Measurements from ENCODE around the gene KLK8. TPM values are rescaled to one million over a fixed set of nuclear protein-coding genes. Genes with fewer than 3 reads are reported as not detected.
A peak's percentile ranks its signal among the peaks of the same experiment; 100 is the strongest.

Gene KLK8, protein sequence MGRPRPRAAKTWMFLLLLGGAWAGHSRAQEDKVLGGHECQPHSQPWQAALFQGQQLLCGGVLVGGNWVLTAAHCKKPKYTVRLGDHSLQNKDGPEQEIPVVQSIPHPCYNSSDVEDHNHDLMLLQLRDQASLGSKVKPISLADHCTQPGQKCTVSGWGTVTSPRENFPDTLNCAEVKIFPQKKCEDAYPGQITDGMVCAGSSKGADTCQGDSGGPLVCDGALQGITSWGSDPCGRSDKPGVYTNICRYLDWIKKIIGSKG
- not detected for polyA plus RNA-seq (2012; ENCODE audit: insufficient read depth, insufficient read length)

DNA sequence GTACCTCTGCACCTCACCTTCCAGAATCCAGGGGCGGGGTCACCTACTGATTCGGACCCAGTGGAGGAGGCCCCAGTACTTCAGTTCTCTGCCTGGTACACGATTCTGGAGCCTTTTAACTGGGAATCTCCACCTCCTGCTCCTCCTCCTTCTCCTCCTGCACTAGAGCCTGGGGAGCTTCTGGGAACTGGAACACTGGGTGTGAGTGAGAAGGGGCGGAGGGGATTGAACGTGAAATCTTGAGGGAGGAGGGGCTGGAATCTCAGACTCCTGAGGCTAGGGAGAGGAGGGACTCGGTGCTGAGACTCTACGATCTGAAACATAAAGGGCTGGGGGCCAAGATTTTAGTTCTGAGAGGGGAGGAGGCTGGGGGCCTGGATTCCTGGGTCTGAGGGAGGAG is at the start of gene KLK8:
KLK8 (minus strand) TSS at position 90 of the 400 bp plus-strand sequence. CDS start 437 bp downstream, outside the sequence.
- no peak within 1 kb of the TSS for H3K4me3 ChIP-seq (ENCODE audit: low read length)
- DNase-seq (ENCODE audit: low read depth, low spot score) = no peak

DNA sequence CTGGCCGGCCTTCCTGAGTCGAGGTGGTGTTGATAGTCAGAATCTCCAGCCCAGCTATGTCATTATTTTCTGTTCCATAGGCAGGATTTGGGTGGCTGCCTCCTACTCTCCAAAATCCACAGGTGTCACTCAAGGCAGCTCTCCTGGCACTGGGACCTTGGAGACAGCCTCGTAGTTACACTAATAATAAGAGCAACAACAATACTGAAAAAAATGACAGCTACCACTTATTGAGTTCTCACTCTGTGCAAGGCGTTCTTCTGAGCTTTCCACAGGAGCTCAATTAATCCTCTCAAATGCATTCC is 45.6 kb upstream of the KLK8 start:
- no peak overlapping the region for H3K4me3 ChIP-seq (ENCODE audit: low read length)

DNA sequence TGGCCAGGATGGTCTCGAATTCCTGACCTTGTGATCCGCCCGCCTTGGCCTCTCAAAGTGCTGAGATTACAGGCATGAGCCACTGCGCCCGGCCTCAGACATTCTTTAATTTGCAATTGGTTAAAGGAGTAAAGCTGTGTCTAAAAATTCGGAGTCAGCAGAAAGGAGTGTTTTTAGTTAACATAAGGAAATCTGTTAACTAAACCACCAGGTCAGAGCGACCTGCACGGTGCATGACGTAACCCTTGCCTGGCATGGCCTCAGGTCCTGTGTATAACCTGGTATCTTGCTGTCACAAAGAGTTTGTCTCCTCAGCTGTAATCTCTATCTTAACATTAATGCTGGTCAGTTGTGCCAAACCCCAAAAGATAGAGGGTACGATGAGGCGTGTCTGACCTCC is 42.9 kb upstream of the KLK8 start:
- no peak for DNase-seq (ENCODE audit: low read depth, low spot score)
- no peak overlapping the region for H3K4me3 ChIP-seq (ENCODE audit: low read length)

More for the DNA sequence above, 45.6 kb upstream of the KLK8 start:
- no peak for DNase-seq (ENCODE audit: low read depth, low spot score)

DNA sequence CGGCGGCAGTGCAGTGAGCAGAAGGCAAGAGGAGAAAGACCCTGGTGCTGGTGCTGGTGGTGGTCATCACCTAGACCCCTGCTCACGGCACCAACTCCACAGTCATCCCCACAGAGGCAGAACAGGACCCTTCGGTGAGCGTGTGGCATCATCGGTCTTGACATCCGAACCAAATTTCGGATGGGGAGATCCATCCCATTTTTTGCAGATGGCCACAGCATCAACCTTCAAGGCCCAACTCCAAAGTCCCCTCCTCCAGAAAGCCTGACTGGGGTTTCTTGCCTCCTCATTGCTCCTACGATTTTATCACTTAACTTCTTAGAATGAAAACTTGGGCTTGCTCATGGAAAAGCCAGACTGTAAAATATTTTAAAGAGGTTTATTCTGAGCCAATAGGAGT is 42.1 kb upstream of the KLK8 start:
- DNase-seq (ENCODE audit: low read depth, low spot score) = no peak
- H3K4me3 ChIP-seq (ENCODE audit: low read length) = no peak overlapping the region

DNA sequence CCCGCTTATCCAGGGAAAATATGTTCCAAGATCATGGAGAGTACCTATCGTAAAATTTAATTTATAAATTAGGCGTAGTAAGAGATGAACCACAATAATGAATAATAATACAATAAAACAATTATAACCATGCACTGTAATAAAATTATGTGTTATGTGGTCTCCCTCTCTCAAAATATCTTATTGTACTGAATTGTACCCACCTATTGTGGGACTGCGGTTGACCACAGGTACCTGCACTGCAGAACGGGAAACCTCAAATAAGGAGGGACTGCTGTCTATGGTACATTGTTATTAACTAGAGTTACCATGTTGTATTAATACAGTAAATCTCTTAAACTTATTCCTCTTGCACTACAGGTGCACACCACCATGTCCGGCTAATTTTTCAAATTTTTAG is 38.7 kb upstream of the KLK8 start:
- no peak overlapping the region for H3K4me3 ChIP-seq (ENCODE audit: low read length)
- DNase-seq (ENCODE audit: low read depth, low spot score) = peak; percentile 49

DNA sequence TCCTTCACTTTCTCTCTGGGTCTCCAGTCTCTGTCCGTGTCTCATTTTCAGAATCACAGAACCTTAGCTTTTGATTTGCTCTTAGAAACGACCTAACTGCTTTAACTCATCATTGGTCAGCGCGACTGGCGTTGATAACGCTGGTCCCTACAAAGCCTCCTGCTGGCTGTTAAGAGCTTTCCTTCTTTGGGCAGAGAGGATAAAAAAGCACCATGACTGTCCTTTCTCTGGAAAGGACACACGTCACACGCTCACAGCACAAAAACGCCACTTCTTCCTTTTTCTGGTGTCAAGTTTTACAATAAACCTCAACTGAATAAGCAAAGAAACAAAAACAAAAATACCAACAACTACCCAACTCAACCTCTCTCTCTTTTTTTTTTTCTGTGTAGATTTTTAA is 35.1 kb upstream of the KLK8 start:
- H3K4me3 ChIP-seq (ENCODE audit: low read length) = no peak overlapping the region
- DNase-seq (ENCODE audit: low read depth, low spot score) = no peak

DNA sequence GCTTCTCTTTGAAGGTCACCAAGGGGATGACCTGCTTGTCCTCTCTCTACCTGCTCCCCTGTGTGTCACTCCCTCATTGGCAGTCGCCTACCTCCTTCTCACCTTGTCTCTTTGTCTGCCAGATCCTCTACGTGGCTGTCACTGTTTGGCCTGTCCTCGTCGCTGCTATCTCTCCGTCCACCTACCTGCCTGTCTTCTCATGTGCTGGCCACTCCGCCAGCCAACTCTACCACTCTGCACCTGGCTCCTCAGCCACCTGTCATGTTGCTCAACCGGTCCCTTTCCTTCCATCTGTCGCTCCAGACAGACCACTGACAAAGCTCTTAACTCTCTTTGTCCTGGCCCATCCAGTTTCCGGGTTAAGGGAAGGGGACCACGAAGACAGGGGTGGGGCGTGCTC is 33.3 kb upstream of the KLK8 start, which contains the start of gene KLK12:
KLK12 (minus strand) TSS at position 299 of the 400 bp plus-strand sequence. CDS start 381 bp downstream, outside the sequence.
- no peak for DNase-seq (ENCODE audit: low read depth, low spot score)

DNA sequence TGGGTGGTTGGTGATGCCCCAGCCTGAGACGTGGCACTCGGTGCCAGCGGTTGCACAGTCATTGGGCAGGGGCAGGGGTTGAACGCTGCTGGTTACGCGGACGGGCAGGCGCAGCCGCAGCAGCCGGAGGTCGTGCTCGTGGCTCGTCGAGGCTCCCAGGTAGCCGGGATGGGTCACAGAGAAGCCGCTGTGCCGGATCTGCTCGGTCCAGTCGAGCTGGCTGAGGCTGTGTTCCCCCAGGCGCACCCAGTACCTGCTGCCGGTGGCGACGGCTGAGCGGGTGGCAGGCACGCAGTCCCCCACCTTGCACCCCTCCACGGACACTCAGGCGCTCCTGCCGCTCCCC is 30.4 kb upstream of the KLK8 start:
- no peak for DNase-seq (ENCODE audit: low read depth, low spot score)
- H3K4me3 ChIP-seq (ENCODE audit: low read length) = no peak overlapping the region

More for the DNA sequence above, 33.3 kb upstream of the KLK8 start, which contains the start of gene KLK12:
- no peak within 1 kb of the TSS for H3K4me3 ChIP-seq (ENCODE audit: low read length)

DNA sequence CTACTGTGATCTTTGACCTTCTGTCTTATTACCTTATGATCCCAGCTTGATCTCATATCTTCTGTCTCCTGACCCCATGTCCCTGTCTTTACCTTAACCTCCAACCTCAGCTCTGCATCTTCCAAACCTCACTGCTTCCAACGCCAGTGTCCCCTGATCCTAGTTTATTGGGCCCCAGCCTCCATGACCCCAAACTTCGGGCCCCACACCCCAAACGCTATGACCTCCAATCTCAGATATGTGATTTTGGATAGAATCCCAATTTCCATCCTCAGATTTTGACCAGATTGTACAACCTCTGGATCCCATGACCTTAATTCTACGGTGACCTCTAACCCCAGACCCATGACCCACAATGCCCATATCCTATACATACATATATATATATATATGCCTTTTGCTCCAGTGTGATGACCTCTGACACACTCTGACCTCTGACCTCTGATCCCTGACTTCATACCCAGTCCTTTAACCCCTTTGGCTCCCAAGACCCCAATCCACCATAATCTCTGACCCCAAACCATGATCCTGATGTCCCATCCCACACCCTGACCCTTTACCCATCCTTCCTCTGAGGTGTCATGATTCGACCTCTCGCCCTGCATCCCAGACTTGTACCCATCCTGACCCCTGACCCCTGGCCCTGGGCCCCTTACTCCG is 29.9 kb upstream of the KLK8 start:
- H3K4me3 ChIP-seq (ENCODE audit: low read length) = no peak overlapping the region
- no peak for DNase-seq (ENCODE audit: low read depth, low spot score)

DNA sequence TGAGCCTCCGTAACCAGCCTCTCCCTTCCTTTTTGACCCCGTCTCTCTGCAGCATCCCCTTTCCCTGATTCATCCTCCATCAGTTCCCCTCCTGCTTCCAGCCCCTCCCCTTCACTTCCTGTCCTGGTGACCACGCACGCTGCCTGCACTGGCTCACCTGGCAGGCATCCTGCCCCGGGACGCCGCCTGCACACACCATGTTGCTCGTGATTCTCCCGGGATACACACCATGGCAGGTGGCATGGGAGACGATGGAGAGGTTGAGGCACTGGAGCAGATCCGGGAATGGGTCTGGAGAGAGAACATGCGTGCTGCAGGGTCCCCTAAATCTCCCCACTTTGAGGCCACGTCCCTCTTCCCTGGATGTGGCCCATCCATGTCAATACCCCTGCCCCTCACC is 29.2 kb upstream of the KLK8 start:
- H3K4me3 ChIP-seq (ENCODE audit: low read length) = no peak overlapping the region
- DNase-seq (ENCODE audit: low read depth, low spot score) = no peak

DNA sequence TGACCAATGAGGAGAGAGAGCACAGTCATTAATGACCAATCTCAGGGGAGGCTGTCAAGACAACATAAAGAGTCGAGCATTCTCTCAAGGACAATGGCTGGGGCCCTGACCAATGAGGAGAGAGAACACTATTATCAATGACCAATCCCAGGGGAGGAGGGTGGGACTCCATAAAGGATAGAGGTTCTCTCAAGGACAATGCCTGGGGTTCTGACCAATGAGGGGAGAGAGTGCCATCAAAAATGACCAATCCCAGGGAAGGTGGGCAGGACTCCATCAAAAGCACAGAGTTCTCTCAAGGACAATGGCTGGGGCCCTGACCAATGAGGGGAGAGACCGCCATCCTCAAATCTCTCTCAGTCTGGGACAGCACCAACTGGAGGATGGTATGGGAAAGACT is 28.3 kb upstream of the KLK8 start:
- H3K4me3 ChIP-seq (ENCODE audit: low read length) = no peak overlapping the region
- peak; percentile 9 for DNase-seq (ENCODE audit: low read depth, low spot score)

DNA sequence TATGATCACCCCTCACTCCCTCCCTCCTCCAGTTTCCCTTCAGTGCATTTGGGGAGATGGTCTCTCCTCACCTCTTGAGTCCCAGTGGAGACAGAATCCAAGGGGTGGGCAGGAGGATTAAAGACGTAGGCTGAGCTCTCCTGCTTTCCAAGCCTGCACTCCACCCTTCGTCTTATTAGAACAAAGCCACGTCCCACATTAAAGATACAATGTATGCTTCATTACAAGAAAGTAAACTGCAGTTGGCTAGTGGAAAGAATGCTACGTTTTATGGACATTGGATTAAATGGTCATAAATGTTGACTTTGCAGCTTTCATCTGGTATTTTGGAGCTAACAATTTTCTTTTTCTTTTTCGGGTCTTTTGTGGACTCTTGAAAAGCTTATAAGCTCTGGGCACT is 26.5 kb upstream of the KLK8 start:
- no peak for DNase-seq (ENCODE audit: low read depth, low spot score)
- no peak overlapping the region for H3K4me3 ChIP-seq (ENCODE audit: low read length)

DNA sequence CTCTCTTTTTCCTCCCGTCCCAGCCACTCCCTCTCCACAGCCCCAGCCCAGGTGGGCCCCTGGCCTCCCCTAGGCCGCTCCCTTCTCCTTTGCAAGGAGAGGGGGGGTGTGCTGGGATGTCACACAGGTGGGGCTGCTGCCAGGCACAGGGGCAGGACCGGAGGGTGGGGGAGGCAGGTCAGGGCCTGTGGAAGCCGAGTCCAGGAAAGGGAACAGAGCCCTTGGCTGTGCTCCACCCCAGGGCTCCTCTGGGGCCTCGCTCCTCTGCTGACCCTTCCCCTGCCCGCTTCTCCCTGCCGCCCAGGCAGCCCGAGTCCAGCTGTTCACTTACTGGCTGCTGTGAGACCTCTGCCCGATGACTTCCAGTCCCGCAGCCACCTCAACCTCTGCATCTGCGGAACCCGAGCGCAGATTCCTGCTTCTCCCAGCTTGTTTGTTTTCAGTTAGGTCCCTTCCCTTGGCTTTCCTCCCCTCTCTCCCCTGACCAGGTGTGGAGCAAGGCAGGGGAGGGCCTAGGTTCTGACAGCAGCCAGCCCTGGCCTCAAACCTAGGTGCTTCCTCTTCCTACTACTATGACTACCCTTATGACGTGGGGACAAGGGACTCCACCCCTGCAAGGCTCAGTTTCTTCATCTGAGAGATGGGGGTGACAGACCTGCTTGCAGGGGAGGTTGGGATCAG is 25.9 kb upstream of the KLK8 start:
- H3K4me3 ChIP-seq (ENCODE audit: low read length) = no peak overlapping the region
- DNase-seq (ENCODE audit: low read depth, low spot score) = no peak

DNA sequence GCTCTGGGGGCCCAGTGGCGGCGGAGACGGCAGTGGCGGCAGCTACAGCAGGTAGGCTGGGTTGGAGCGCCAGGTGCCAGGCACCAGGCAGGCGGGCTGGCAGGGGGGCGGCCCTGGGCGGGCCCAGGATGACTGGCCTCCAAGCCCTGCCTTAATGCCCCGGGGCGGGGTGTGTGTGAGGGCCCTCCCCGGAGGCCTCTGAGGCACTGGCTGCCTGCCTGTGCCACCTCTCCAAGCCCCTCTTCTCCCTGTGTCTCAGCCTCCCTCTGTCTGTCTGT is 25.1 kb upstream of the KLK8 start, which contains the start of gene KLK11:
KLK11 (minus strand) TSS at position 63 of the 278 bp plus-strand sequence. CDS start 985 bp downstream, outside the sequence.
- no peak for DNase-seq (ENCODE audit: low read depth, low spot score)
- no peak within 1 kb of the TSS for H3K4me3 ChIP-seq (ENCODE audit: low read length)

DNA sequence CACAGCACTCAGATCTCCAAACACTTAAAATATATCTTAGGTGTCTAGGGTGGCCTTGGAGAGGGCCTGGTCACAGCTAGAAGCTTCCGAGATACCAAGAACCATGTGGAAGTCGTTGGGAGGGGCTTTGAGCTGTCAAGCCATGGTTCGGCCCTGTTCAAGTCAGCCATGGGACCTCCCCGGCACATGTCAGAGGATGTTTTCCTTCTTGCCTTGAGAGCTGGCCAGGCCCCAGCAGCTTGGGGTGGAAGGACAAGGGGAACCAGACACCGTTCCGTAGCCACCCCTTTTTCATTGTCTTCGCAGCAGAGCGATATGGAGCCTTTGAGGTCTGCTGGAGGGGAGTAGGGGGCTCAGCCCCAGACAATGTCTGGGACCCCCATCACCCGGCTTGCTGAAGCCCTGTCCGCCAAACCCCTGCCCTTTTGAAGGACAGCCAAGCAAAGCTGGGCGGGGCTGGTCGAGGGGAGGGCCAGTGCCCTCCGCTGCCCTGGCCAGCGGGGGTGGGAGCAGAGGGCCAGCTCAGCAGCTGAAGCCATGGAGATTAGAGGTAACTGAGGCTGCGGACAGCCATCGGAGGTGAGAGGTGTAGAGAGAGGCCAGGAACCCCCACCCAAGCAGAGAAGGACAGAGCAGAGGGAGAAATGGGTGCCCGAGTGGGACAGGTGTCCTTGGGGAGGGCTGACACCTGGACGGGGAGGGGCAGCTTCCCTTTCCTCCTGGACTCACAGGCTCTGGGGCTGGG is 24.6 kb upstream of the KLK8 start:
- no peak overlapping the region for H3K4me3 ChIP-seq (ENCODE audit: low read length)
- DNase-seq (ENCODE audit: low read depth, low spot score) = no peak

DNA sequence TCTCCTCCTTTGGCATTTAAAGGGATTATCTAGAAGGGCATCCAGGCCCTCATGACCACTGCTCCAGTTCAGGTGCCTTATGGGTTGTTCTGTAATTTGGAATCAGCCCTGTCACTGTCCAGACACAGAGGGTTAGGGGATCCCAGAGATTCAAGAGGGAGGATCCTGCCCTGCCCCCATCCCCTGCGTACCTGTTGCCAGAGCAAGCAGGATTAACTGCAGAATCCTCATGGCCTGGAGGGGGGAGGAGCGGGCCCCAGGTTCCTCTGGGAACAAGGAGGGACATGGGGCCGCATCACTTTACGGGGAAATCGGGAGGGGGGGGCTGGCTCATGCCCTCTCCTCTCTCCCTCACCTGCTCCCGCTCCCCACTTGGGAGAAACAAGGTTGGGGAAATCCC is 24.0 kb upstream of the KLK8 start:
- no peak overlapping the region for H3K4me3 ChIP-seq (ENCODE audit: low read length)
- DNase-seq (ENCODE audit: low read depth, low spot score) = no peak

DNA sequence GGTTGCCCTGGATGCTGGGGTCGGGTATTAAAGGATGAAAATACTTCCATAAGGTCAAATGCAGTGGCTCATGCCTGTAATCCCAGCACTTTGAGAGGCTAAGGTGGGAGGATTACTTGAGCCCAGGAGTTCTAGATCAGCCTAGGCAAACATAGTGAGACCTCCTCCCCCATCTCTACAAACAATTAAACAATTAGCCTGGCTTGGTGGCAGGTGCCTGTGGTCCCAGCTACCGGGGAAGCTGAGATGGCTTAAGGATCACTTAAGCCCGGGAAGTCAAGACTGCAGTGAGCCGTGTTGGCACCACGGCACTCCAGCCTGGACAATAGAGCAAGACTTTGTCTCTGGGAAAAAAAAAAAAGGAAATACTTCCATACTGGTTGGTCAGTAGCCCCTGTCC is 23.5 kb upstream of the KLK8 start:
- no peak overlapping the region for H3K4me3 ChIP-seq (ENCODE audit: low read length)
- no peak for DNase-seq (ENCODE audit: low read depth, low spot score)

DNA sequence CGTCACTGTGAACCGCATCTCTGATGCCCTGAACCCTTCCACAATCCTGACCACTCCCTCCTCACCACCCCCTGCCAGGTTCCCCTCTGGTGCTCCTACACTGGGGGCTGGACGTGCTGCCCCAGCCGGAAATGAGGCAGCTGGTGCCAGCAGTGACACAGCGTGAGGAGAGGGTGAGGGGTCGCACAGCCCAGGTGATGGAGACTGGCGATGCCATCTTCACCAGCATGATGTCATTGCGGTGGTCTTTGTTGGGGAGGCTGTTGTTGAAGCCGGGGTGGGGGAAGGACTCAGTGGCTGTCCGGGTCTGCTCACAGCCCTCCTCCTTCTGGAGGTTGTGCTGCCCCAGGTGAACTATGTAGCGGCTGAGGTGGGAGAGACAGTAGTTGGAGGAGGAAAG is 22.5 kb upstream of the KLK8 start:
- no peak for DNase-seq (ENCODE audit: low read depth, low spot score)
- no peak overlapping the region for H3K4me3 ChIP-seq (ENCODE audit: low read length)

DNA sequence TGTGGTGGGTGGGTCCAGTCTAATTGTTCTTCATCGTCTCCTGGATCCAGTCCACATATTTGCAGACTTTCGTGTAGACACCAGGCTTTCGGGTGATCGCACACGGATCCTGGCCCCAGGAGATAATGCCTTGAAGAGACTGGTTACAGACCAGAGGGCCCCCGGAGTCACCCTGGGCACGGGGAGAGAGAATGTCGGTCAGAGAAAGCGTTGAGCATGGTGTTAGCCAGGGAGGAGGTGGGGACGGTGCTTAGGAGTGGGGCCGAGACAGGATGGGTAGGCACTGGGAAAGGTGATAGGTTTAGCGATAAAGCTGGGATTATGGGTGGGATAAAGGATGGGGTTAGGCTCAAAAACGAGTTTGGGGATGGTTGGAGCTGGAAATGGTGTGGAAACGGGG is 21.1 kb upstream of the KLK8 start:
- no peak for DNase-seq (ENCODE audit: low read depth, low spot score)
- no peak overlapping the region for H3K4me3 ChIP-seq (ENCODE audit: low read length)

All from Jurkat, Clone E6-1 (cell line).